Gastroesophageal sphincter (tissue), 4 donors: ENCODE measurements around the gene RAB21. TPM values are rescaled to one million over a fixed set of nuclear protein-coding genes. Genes with fewer than 3 reads are reported as not detected.

Experiments used
- ATAC-seq: fragments of 150-250 bp; one replicate; pipeline ENCODE4 v1.9.1; 2016; ENCODE audit warnings: mild to moderate bottlenecking, moderate library complexity
- H3K27ac ChIP-seq, 4 donors: fragments of 200-600 bp; sonication (generic) in 3 of 4; 1 replicate in 3 of 4; 2 replicates in 1 of 4; pipeline ENCODE4 v1.5.1; 2016 to 2019
- H3K27me3 ChIP-seq: fragments of 200-600 bp; sonication (generic); one replicate; pipeline ENCODE4 v1.5.1; 2019
- H3K36me3 ChIP-seq, 2 donors: fragments of 200-600 bp; sonication (generic); one replicate each; pipeline ENCODE4 v1.5.1; 2019; ENCODE audit warnings: control low read depth in 1 of 2
- H3K4me1 ChIP-seq, 3 donors: fragments of 200-600 bp; sonication (generic); 1 replicate in 2 of 3; 2 replicates in 1 of 3; pipeline ENCODE4 v1.5.1; 2016 to 2019; ENCODE audit warnings: control low read depth in 2 of 3
- H3K4me3 ChIP-seq, 2 donors: fragments of 200-600 bp; sonication (generic); one replicate each; pipeline ENCODE4 v1.5.1; 2019; ENCODE audit warnings: mild to moderate bottlenecking in 1 of 2, moderate library complexity in 1 of 2
- H3K9me3 ChIP-seq, 3 donors: fragments of 200-600 bp; sonication (generic); one replicate each; pipeline ENCODE4 v1.5.1; 2017 to 2019; ENCODE audit warnings: control low read depth in 2 of 3
- EP300 ChIP-seq: sonication (generic); formaldehyde crosslinking; IDR thresholded peaks from one replicate; pipeline ENCODE4 v1.6.1; 2017; ENCODE audit warnings: antibody characterized with exemption, mild to moderate bottlenecking
- POLR2A ChIP-seq, 2 donors: fragments of 450-650 bp; IDR thresholded peaks; one replicate each; pipeline ENCODE4 v1.6.1; 2017; ENCODE audit warnings: antibody characterized with exemption in 2 of 2, mild to moderate bottlenecking in 2 of 2, moderate library complexity in 1 of 2
- POLR2AphosphoS5 ChIP-seq: sonication (generic); formaldehyde crosslinking; IDR thresholded peaks from one replicate; pipeline ENCODE4 v1.6.1; 2017; ENCODE audit warnings: antibody characterized with exemption
- WGBS, 2 donors: methylation state at CpG; one replicate each; pipeline ENCODE4 v1.1.5; 2018; ENCODE audit warnings: low coverage in 1 of 2; 5-methylcytosine and 5-hydroxymethylcytosine counted together
- total RNA-seq, 4 donors: library from RNA; depleted of rRNA; stranded (reverse); fragments of >200 nt; gene quantifications; one replicate each; pipeline ENCODE4 v1.1.0, GENCODE V29; 2016
- TF ChIP-seq, protein P1 (sequence below), 4 experiments: fragments of 200-600 bp in 2 of 4; fragments of 450-650 bp in 2 of 4; sonication (generic) in 1 of 4; IDR thresholded peaks; one replicate each; pipeline ENCODE4 v1.5.1; 2017 to 2019; ENCODE audit warnings: antibody characterized with exemption in 4 of 4, mild to moderate bottlenecking in 2 of 4, moderate library complexity in 2 of 4

RAB21 gene
- total RNA-seq, 4 donors from 2014 or later = 31.9 to 85.1 (median 45.8) TPM

DNA sequence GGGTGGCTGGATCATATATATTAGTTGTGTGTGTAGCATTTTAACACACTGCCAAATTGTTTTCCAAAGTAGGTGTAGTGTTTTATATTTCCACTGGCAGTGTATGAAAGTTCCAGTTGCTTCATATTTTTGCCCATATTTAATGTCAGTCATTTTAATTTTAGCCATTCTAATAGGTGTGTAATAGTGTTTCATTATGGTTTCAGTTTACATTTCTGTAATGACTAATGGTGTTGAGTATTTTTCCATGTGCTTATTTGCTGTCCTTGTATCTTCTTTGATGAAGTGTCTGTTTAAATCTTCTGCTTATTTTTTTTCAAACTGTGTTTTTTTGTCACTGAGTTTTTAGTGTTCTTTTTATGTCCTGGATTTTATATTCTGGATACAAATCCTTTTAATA lies 93.5 kb downstream of the RAB21 start:
- no peak for ATAC-seq

DNA sequence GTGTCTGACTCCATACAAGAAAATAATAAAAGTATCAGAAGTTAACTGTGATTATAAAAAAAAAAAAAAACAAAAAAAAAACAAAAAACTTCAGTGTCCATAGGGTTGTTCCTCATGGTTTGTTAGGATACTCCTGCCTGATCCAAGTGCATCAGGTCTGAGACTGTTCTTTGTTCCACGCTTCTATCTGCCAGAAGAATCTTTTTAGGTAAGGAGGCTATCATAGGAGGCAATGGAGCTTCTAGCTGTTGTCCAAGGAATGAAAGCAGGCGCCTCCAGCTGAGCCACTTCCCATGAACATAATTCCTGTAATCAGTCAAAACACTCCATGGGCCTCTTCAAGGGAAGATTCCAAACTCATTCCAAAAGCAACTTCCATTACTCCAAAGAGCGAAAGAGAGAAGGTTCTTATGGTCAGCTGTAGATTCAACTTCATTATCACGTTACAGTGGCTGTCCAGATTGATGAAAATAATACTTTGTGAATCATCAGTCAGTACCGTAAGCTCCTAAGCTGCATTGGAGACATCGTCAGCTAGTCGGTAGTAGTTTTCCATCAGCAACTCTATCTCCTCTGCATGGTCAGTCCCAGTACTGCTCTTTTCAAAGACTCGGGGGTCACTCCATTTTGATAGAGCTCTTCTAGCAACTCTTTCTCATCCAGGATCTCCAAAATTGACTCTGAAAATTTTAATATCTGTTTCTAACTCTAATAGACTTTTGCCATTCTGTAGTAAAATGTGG lies 94.6 kb downstream of the RAB21 start:
- 85 to 90% methylated on average over 7 to 8 of the region's 8 CpGs for WGBS, 2 donors
- H3K9me3 ChIP-seq = peaks cover 0 to 11% (median 0%) of the 10 kb centered on the region in 3 donors
- TF ChIP-seq POLR2A (IDR thresholded peaks at IDR 0.05) (no peak), EP300 (no peak), POLR2AphosphoS5 (no peak)
- TF ChIP-seq, protein P1, sequence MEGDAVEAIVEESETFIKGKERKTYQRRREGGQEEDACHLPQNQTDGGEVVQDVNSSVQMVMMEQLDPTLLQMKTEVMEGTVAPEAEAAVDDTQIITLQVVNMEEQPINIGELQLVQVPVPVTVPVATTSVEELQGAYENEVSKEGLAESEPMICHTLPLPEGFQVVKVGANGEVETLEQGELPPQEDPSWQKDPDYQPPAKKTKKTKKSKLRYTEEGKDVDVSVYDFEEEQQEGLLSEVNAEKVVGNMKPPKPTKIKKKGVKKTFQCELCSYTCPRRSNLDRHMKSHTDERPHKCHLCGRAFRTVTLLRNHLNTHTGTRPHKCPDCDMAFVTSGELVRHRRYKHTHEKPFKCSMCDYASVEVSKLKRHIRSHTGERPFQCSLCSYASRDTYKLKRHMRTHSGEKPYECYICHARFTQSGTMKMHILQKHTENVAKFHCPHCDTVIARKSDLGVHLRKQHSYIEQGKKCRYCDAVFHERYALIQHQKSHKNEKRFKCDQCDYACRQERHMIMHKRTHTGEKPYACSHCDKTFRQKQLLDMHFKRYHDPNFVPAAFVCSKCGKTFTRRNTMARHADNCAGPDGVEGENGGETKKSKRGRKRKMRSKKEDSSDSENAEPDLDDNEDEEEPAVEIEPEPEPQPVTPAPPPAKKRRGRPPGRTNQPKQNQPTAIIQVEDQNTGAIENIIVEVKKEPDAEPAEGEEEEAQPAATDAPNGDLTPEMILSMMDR (IDR thresholded peaks at IDR 0.05) = no peak
- ATAC-seq = no peak
- no peak overlapping the region for H3K27ac ChIP-seq
- peaks cover 0 to 18% of the 10 kb centered on the region in 2 donors for H3K36me3 ChIP-seq
- H3K4me3 ChIP-seq = no peak overlapping the region
- no peaks in the 10 kb centered on the region for H3K27me3 ChIP-seq
- H3K4me1 ChIP-seq = peaks cover 0 to 58% (median 4%) of the 10 kb centered on the region in 3 donors

More for the DNA sequence above, 93.5 kb downstream of the RAB21 start:
- peaks cover 0 to 18% of the 10 kb centered on the region in 2 donors for H3K36me3 ChIP-seq
- H3K4me3 ChIP-seq = no peak overlapping the region
- peaks cover 0 to 11% (median 0%) of the 10 kb centered on the region in 3 donors for H3K9me3 ChIP-seq
- peaks cover 0 to 69% (median 4%) of the 10 kb centered on the region in 3 donors for H3K4me1 ChIP-seq
- H3K27me3 ChIP-seq = no peaks in the 10 kb centered on the region
- H3K27ac ChIP-seq = no peak overlapping the region
- TF ChIP-seq EP300 (no peak), POLR2AphosphoS5 (no peak), POLR2A (IDR thresholded peaks at IDR 0.05) (no peak)
- TF ChIP-seq, protein P1 (IDR thresholded peaks at IDR 0.05) = no peak

Other genes starting within 250 kb of the RAB21 start
- gene ZFC3H1, start 91.0 kb upstream of the RAB21 start, total RNA-seq = 10 to 100 TPM; 17.1 to 65.2 (median 30.3) TPM
- 10 to 100 TPM in 1 of 4 donors, 1 to 10 TPM in 3; 2.3 to 19.5 (median 6.1) TPM for gene THAP2, start 90.6 kb upstream of the RAB21 start, total RNA-seq
- 10 to 100 TPM; 15.5 to 28.9 (median 19.9) TPM for gene TMEM19, start 68.8 kb upstream of the RAB21 start, total RNA-seq
- 10 to 100 TPM; 20.0 to 45.8 (median 34.1) TPM for gene TBC1D15, start 84.9 kb downstream of the RAB21 start, total RNA-seq
- gene TPH2, start 184.0 kb downstream of the RAB21 start, total RNA-seq = not detected